Esophagus muscularis mucosa (tissue), 4 donors: ENCODE data around the gene CYP27A1. TPM values are rescaled to one million over a fixed set of nuclear protein-coding genes. Genes with fewer than 3 reads are reported as not detected.

Experiments
- DNase-seq: peaks from one replicate; pipeline ENCODE4 v3.0.0-alpha.2; 2017; ENCODE audit errors: extremely low spot score
- H3K27ac ChIP-seq, 4 donors: fragments of 200-600 bp; sonication (generic); replicated peaks in 1 of 4; 1 replicate in 3 of 4; 2 replicates in 1 of 4; pipeline ENCODE4 v1.5.1; 2016 to 2019; ENCODE audit warnings: mild to moderate bottlenecking in 1 of 4
- H3K27me3 ChIP-seq, 4 donors: fragments of 200-600 bp; sonication (generic); one replicate each; pipeline versions ENCODE4 v1.5.1 to v1.6.0; 2016 to 2019
- H3K36me3 ChIP-seq, 4 donors: fragments of 200-600 bp; sonication (generic); one replicate each; pipeline ENCODE4 v1.5.1; 2016 to 2019
- H3K4me1 ChIP-seq, 4 donors: fragments of 200-600 bp; sonication (generic); one replicate each; pipeline ENCODE4 v1.5.1; 2016 to 2019
- H3K4me3 ChIP-seq, 4 donors: fragments of 200-600 bp; sonication (generic); 1 replicate in 2 of 4; 2 replicates in 2 of 4; pipeline ENCODE4 v1.5.1; 2016 to 2019; ENCODE audit warnings: mild to moderate bottlenecking in 4 of 4, moderate library complexity in 1 of 4
- H3K9me3 ChIP-seq, 4 donors: fragments of 200-600 bp; sonication (generic); 1 replicate in 3 of 4; 2 replicates in 1 of 4; pipeline ENCODE4 v1.5.1; 2016 to 2019
- CTCF ChIP-seq, 3 experiments: fragments of 200-600 bp in 2 of 3; fragments of 450-650 bp in 1 of 3; sonication (generic) in 2 of 3; IDR thresholded peaks; one replicate each; pipeline ENCODE4 v1.5.1; 2017 to 2019; ENCODE audit warnings: antibody characterized with exemption in 3 of 3, mild to moderate bottlenecking in 2 of 3, moderate library complexity in 1 of 3
- EP300 ChIP-seq: sonication (generic); formaldehyde crosslinking; IDR thresholded peaks from one replicate; pipeline ENCODE4 v1.6.1; 2017; ENCODE audit warnings: antibody characterized with exemption
- POLR2A ChIP-seq: fragments of 450-650 bp; IDR thresholded peaks from one replicate; pipeline ENCODE4 v1.6.1; 2017; ENCODE audit warnings: antibody characterized with exemption, moderate library complexity, mild to moderate bottlenecking, low read depth
- POLR2AphosphoS5 ChIP-seq, 2 donors: sonication (generic); formaldehyde crosslinking; IDR thresholded peaks; one replicate each; pipeline ENCODE4 v1.6.1; 2017; ENCODE audit warnings: antibody characterized with exemption in 2 of 2
- WGBS: methylation state at CpG from one replicate; pipeline ENCODE4 v1.1.5; 2018; 5-methylcytosine and 5-hydroxymethylcytosine counted together
- intact Hi-C: fragments of 100-400 bp; cut with DNase I; formaldehyde crosslinking; loops from one replicate; pipeline ENCODE4 v1.15.1; 2023
- total RNA-seq, 4 donors: library from RNA; depleted of rRNA; stranded (reverse); fragments of >200 nt; gene quantifications; one replicate each; pipeline versions ENCODE4 v1.1.0 to v1.2.1, GENCODE V29; 2016

CYP27A1 gene
- total RNA-seq, 4 donors from 2014 or later: 20.7 to 26.3 (median 23.6) TPM

GRCh38 chr2:218776488-218776887 is 5.5 kb upstream of the CYP27A1 start:
- Histone ChIP-seq H3K36me3 (peaks cover 0 to 3% (median 0%) of the 10 kb centered on the region in 4 donors), H3K9me3 (no peaks in the 10 kb centered on the region), H3K27ac (no peak overlapping the region), H3K4me3 (no peak overlapping the region), H3K4me1 (peaks cover 0 to 10% (median 9%) of the 10 kb centered on the region in 4 donors), H3K27me3 (peaks cover 0 to 1% (median 0%) of the 10 kb centered on the region in 4 donors)
- TF ChIP-seq CTCF (IDR thresholded peaks at IDR 0.05) (no peak), EP300 (no peak), POLR2A (no peak), POLR2AphosphoS5 (IDR thresholded peaks at IDR 0.05) (no peak)
- no peak for DNase-seq
- intact Hi-C loops: no loop called here
- whole genome bisulfite sequencing: 95% methylated on average over 1 of the region's 1 CpG

- WGBS: 96% methylated on average over 9 of the region's 9 CpGs
- Histone ChIP-seq H3K9me3 (no peaks in the 10 kb centered on the region), H3K27me3 (peaks cover 0 to 4% (median 0%) of the 10 kb centered on the region in 4 donors), H3K36me3 (peaks cover 0 to 3% (median 0%) of the 10 kb centered on the region in 4 donors), H3K27ac (no peak overlapping the region), H3K4me3 (no peak overlapping the region), H3K4me1 (peaks cover 4 to 15% (median 12%) of the 10 kb centered on the region in 4 donors)
- TF ChIP-seq POLR2A: no peak
- TF ChIP-seq EP300: no peak
- TF ChIP-seq CTCF (IDR thresholded peaks at IDR 0.05): no peak
- no peak for TF ChIP-seq POLR2AphosphoS5 (IDR thresholded peaks at IDR 0.05)
- intact Hi-C loops: no loop called here
- no peak for DNase-seq
Measured at GRCh38 chr2:218777276-218777990, 4.5 kb upstream of the CYP27A1 start.

GRCh38 chr2:218780046-218780445 is 1.9 kb upstream of the CYP27A1 start:
- no peaks in the 10 kb centered on the region for H3K9me3 ChIP-seq
- no peak overlapping the region for H3K4me3 ChIP-seq
- WGBS: 96% methylated on average over 2 of the region's 2 CpGs
- no peak overlapping the region for H3K27ac ChIP-seq
- H3K27me3 ChIP-seq: peaks cover 0 to 4% (median 0%) of the 10 kb centered on the region in 4 donors
- no peak for TF ChIP-seq EP300
- TF ChIP-seq CTCF (IDR thresholded peaks at IDR 0.05): no peak
- no peak for TF ChIP-seq POLR2AphosphoS5 (IDR thresholded peaks at IDR 0.05)
- no peak for TF ChIP-seq POLR2A
- no peaks in the 10 kb centered on the region for H3K36me3 ChIP-seq
- DNase-seq: no peak
- intact Hi-C loops: no loop called here
- H3K4me1 ChIP-seq: peaks cover 6 to 41% (median 29%) of the 10 kb centered on the region in 4 donors

- no peaks in the 10 kb centered on the region for H3K36me3 ChIP-seq
- no peaks in the 10 kb centered on the region for H3K9me3 ChIP-seq
- DNase-seq: no peak
- intact Hi-C loops: no loop called here
- WGBS: 37% methylated on average over 15 of the region's 15 CpGs
- H3K4me1 ChIP-seq: peaks cover 6 to 45% (median 29%) of the 10 kb centered on the region in 4 donors
- no peak for TF ChIP-seq EP300
- no peak for TF ChIP-seq POLR2A
- no peak for TF ChIP-seq CTCF (IDR thresholded peaks at IDR 0.05)
- no peak for TF ChIP-seq POLR2AphosphoS5 (IDR thresholded peaks at IDR 0.05)
- peak overlapping the region; percentile 66 to 90 (median 72) for H3K4me3 ChIP-seq
- peaks cover 0 to 4% (median 0%) of the 10 kb centered on the region in 4 donors for H3K27me3 ChIP-seq
- peak overlapping the region; percentile 82 to 89 (median 86) for H3K27ac ChIP-seq
Measured at GRCh38 chr2:218780851-218781690, 876 bp upstream of the CYP27A1 start.
